ENCODE measurements around the gene RIPOR1.

DNA sequence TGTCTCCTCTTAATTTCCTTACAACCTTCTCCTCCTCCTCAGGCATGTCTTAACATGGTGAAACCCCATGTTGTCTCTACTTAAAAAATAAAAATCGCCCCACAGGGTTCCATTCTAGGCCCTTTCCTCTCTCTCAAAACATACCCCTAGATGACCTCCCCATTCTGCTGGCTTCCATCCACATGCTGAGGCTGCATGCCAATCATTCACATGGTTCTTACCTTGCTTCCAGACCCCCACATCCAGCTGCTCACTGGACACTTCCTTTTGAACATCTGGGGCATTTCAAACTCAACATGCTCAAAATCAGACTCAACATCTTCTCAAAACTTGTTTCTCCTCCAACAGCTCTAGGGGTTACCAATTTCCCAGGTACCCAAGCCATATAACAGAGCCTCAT is 21.3 kb downstream of the RIPOR1 start:
- TF ChIP-seq, protein P1, sequence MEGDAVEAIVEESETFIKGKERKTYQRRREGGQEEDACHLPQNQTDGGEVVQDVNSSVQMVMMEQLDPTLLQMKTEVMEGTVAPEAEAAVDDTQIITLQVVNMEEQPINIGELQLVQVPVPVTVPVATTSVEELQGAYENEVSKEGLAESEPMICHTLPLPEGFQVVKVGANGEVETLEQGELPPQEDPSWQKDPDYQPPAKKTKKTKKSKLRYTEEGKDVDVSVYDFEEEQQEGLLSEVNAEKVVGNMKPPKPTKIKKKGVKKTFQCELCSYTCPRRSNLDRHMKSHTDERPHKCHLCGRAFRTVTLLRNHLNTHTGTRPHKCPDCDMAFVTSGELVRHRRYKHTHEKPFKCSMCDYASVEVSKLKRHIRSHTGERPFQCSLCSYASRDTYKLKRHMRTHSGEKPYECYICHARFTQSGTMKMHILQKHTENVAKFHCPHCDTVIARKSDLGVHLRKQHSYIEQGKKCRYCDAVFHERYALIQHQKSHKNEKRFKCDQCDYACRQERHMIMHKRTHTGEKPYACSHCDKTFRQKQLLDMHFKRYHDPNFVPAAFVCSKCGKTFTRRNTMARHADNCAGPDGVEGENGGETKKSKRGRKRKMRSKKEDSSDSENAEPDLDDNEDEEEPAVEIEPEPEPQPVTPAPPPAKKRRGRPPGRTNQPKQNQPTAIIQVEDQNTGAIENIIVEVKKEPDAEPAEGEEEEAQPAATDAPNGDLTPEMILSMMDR (IDR thresholded peaks at IDR 0.05): no peak
- TF ChIP-seq POLR2A (IDR thresholded peaks at IDR 0.05): no peak
